Measurements from ENCODE around the gene SNX15.

DNA sequence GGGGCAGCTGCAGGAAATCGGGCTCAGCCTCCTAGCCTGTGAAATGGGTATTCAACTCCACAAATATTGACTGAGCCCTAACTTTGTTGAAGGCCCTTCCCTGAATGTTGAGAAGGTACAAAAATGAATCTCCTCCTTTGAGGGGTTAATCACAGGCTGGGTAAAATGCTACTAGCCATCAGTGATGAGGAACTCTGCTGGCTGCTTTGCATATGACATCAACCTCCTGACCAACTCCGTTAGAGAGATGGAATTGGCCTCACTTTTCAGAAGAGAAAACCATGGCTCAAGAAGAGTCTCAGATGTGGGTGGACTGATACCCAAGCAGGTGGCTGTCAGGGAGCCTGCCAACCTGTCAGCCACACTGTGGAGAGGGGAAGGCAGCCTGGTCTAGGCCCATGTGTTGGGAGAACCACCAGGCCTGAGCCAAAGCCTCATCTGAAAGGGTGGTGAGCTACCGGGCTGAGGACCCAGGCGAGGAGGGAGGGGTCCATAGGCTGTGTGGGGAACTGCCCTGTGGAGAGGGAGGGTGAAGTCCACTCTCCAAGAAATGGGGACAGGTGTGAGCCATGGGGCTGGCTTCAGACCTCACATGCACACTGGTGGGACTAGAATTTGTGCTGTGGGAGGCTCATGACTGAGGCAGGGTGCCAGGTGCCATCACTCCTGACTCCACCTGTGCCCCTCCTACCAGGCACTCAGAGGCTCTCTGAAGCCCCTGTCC lies 44.8 kb downstream of the SNX15 start:
- TF ChIP-seq, protein P1, sequence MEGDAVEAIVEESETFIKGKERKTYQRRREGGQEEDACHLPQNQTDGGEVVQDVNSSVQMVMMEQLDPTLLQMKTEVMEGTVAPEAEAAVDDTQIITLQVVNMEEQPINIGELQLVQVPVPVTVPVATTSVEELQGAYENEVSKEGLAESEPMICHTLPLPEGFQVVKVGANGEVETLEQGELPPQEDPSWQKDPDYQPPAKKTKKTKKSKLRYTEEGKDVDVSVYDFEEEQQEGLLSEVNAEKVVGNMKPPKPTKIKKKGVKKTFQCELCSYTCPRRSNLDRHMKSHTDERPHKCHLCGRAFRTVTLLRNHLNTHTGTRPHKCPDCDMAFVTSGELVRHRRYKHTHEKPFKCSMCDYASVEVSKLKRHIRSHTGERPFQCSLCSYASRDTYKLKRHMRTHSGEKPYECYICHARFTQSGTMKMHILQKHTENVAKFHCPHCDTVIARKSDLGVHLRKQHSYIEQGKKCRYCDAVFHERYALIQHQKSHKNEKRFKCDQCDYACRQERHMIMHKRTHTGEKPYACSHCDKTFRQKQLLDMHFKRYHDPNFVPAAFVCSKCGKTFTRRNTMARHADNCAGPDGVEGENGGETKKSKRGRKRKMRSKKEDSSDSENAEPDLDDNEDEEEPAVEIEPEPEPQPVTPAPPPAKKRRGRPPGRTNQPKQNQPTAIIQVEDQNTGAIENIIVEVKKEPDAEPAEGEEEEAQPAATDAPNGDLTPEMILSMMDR (IDR thresholded peaks at IDR 0.05; ENCODE audit: extremely low read depth in 1 of 2, insufficient read depth in 1 of 2, low read depth in 1 of 2, low read length in 2 of 2) = no peak
- no peak for TF ChIP-seq POLR2A (IDR thresholded peaks at IDR 0.05; ENCODE audit: low read depth, low read length)
- TF ChIP-seq, protein P2, sequence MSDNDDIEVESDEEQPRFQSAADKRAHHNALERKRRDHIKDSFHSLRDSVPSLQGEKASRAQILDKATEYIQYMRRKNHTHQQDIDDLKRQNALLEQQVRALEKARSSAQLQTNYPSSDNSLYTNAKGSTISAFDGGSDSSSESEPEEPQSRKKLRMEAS (IDR thresholded peaks at IDR 0.05; ENCODE audit: insufficient read depth, insufficient read length) = no peak
- no peak for TF ChIP-seq POLR2AphosphoS5 (IDR thresholded peaks at IDR 0.05; ENCODE audit: insufficient read depth, low read depth, low read length)
- TF ChIP-seq MYC (IDR thresholded peaks at IDR 0.05; ENCODE audit: low read depth, low read length) = no peak
- no peak for TF ChIP-seq JUN (IDR thresholded peaks at IDR 0.05; ENCODE audit: borderline replicate concordance, insufficient read depth, insufficient read length, low read depth)
- no peak for TF ChIP-seq EZH2 (IDR thresholded peaks at IDR 0.05; ENCODE audit: borderline replicate concordance, low read depth, low read length, severe bottlenecking)
- TF ChIP-seq GATA2 (IDR thresholded peaks at IDR 0.05; ENCODE audit: insufficient read depth, insufficient read length, low read depth, low read length) = no peak
